Esophagus squamous epithelium (tissue), 5 donors: ENCODE data around the gene CTBS. TPM values are rescaled to one million over a fixed set of nuclear protein-coding genes. Genes with fewer than 3 reads are reported as not detected.

Experiments used
- DNase-seq: peaks from one replicate; lab custom pipeline; 2025; lab: John Stamatoyannopoulos, UW
- H3K27ac ChIP-seq, 4 donors: fragments of 200-600 bp; sonication (generic); one replicate each; pipeline ENCODE4 v1.5.1; 2016 to 2019; ENCODE audit warnings: mild to moderate bottlenecking in 1 of 4
- H3K27me3 ChIP-seq, 4 donors: fragments of 200-600 bp; sonication (generic); 1 replicate in 3 of 4; 2 replicates in 1 of 4; pipeline versions ENCODE4 v1.5.1 to v1.6.0; 2017 to 2021; ENCODE audit warnings: antibody characterized with exemption in 1 of 4
- H3K36me3 ChIP-seq, 3 donors: fragments of 200-600 bp; sonication (generic); one replicate each; pipeline ENCODE4 v1.5.1; 2016 to 2019
- H3K4me1 ChIP-seq, 3 donors: fragments of 200-600 bp; sonication (generic); one replicate each; pipeline ENCODE4 v1.5.1; 2017 to 2019
- H3K4me3 ChIP-seq, 4 donors: fragments of 200-600 bp; sonication (generic); 1 replicate in 3 of 4; 2 replicates in 1 of 4; pipeline ENCODE4 v1.5.1; 2016 to 2019; ENCODE audit warnings: mild to moderate bottlenecking in 2 of 4, moderate library complexity in 1 of 4
- H3K9me3 ChIP-seq, 3 donors: fragments of 200-600 bp; sonication (generic); one replicate each; pipeline ENCODE4 v1.5.1; 2016 to 2019
- CTCF ChIP-seq, 6 experiments: fragments of 450-650 bp in 4 of 6; fragments of 200-600 bp in 2 of 6; sonication (generic) in 2 of 6; IDR thresholded peaks; one replicate each; pipeline ENCODE4 v1.5.1; 2016 to 2019; ENCODE audit warnings: antibody characterized with exemption in 6 of 6, mild to moderate bottlenecking in 4 of 6, moderate library complexity in 4 of 6
- POLR2A ChIP-seq, 4 donors: fragments of 450-650 bp; IDR thresholded peaks; one replicate each; pipeline ENCODE4 v1.6.1; 2017; ENCODE audit warnings: antibody characterized with exemption in 4 of 4, mild to moderate bottlenecking in 4 of 4, moderate library complexity in 3 of 4
- WGBS, 2 donors: methylation state at CpG; one replicate each; pipeline ENCODE4 v1.1.5; 2018; 5-methylcytosine and 5-hydroxymethylcytosine counted together
- intact Hi-C: fragments of 100-400 bp; cut with DNase I; formaldehyde crosslinking; loops from one replicate; pipeline ENCODE4 v1.15.0; 2022
- total RNA-seq, 4 donors: library from RNA; depleted of rRNA; stranded (reverse); fragments of >200 nt; gene quantifications; one replicate each; pipeline ENCODE4 v1.1.0, GENCODE V29; 2016
- donor health status: DM: yes; HTN: yes; CAD: no.

Gene CTBS
- total RNA-seq, 4 donors from 2014 or later: 4.9 to 12.0 (median 10.3) TPM

- Histone ChIP-seq H3K4me1 (no peaks in the 10 kb centered on the region), H3K27me3 (no peaks in the 10 kb centered on the region)
- TF ChIP-seq CTCF (IDR thresholded peaks at IDR 0.05): no peak
- TF ChIP-seq POLR2A (IDR thresholded peaks at IDR 0.05): no peak
These were observed 48.5 kb downstream of the CTBS start for GRCh38 chr1:84525779-84526178.

GRCh38 chr1:84524590-84524989 is 49.6 kb downstream of the CTBS start:
- Histone ChIP-seq H3K9me3 (no peaks in the 10 kb centered on the region), H3K27ac (no peak overlapping the region), H3K4me1 (no peaks in the 10 kb centered on the region), H3K4me3 (no peak overlapping the region), H3K27me3 (no peaks in the 10 kb centered on the region), H3K36me3 (peaks cover 0 to 14% (median 0%) of the 10 kb centered on the region in 3 donors)
- TF ChIP-seq CTCF (IDR thresholded peaks at IDR 0.05): no peak
- TF ChIP-seq POLR2A (IDR thresholded peaks at IDR 0.05): no peak
- intact Hi-C loops: no loop called here
- DNase-seq: no peak

More at GRCh38 chr1:84525779-84526178, 48.5 kb downstream of the CTBS start:
- intact Hi-C loops: no loop called here
- Histone ChIP-seq H3K36me3 (peaks cover 0 to 14% (median 0%) of the 10 kb centered on the region in 3 donors), H3K4me3 (no peak overlapping the region), H3K27ac (no peak overlapping the region), H3K9me3 (no peaks in the 10 kb centered on the region)
- 73 to 86% methylated on average over 1 of the region's 1 CpG for WGBS, 2 donors
- no peak for DNase-seq

GRCh38 chr1:84510668-84511067 is 63.6 kb downstream of the CTBS start:
- WGBS, 2 donors: 73 to 75% methylated on average over 3 of the region's 3 CpGs
- intact Hi-C loops: no loop called here
- H3K4me3 ChIP-seq: no peak overlapping the region
- no peak overlapping the region for H3K27ac ChIP-seq
- H3K36me3 ChIP-seq: no peaks in the 10 kb centered on the region
- no peaks in the 10 kb centered on the region for H3K27me3 ChIP-seq
- H3K9me3 ChIP-seq: no peaks in the 10 kb centered on the region
- DNase-seq: no peak
- TF ChIP-seq POLR2A (IDR thresholded peaks at IDR 0.05) (no peak), CTCF (IDR thresholded peaks at IDR 0.05) (no peak)
- H3K4me1 ChIP-seq: peaks cover 0 to 11% (median 3%) of the 10 kb centered on the region in 3 donors

GRCh38 chr1:84510165-84510564 is 64.1 kb downstream of the CTBS start:
- intact Hi-C loops: no loop called here
- Histone ChIP-seq H3K27ac (no peak overlapping the region), H3K4me3 (no peak overlapping the region), H3K27me3 (no peaks in the 10 kb centered on the region), H3K4me1 (peaks cover 0 to 11% (median 3%) of the 10 kb centered on the region in 3 donors), H3K36me3 (no peaks in the 10 kb centered on the region), H3K9me3 (no peaks in the 10 kb centered on the region)
- DNase-seq: no peak
- 31 to 54% methylated on average over 2 of the region's 2 CpGs for WGBS, 2 donors
- TF ChIP-seq POLR2A (IDR thresholded peaks at IDR 0.05) (no peak), CTCF (IDR thresholded peaks at IDR 0.05) (no peak)

- Histone ChIP-seq H3K36me3 (no peaks in the 10 kb centered on the region), H3K27me3 (no peaks in the 10 kb centered on the region), H3K27ac (no peak overlapping the region), H3K4me3 (no peak overlapping the region), H3K9me3 (no peaks in the 10 kb centered on the region), H3K4me1 (peaks cover 7 to 22% (median 11%) of the 10 kb centered on the region in 3 donors)
- intact Hi-C loops: no loop called here
- WGBS, 2 donors: 92 to 94% methylated on average over 4 of the region's 4 CpGs
- TF ChIP-seq CTCF (IDR thresholded peaks at IDR 0.05): no peak
- TF ChIP-seq POLR2A (IDR thresholded peaks at IDR 0.05): no peak
- no peak for DNase-seq
These were observed 65.2 kb downstream of the CTBS start for GRCh38 chr1:84509029-84509428.
